NB4 (cell line): ENCODE results near the gene RTN4.

Experiments used
- CTCF ChIP-seq: IDR thresholded peaks from one replicate; pipeline ENCODE4 v1.5.1; 2012; ENCODE audit warnings: low read depth, low read length
- MAX ChIP-seq: IDR thresholded peaks from 2 replicates; pipeline ENCODE4 v1.6.1; 2011; ENCODE audit warnings: low read depth, low read length
- POLR2A ChIP-seq: IDR thresholded peaks from 2 replicates; pipeline ENCODE4 v1.6.1; 2011; ENCODE audit warnings: mild to moderate bottlenecking; ENCODE audit not compliant: insufficient read length; ENCODE audit errors: extremely low read depth

- TF ChIP-seq POLR2A (no peak), CTCF (no peak), MAX (no peak)
Measured at GRCh38 chr2:55027226-55027625, 23.0 kb downstream of the RTN4 start.
